Stimulated activated CD8-positive, alpha-beta memory T cell treated with anti-CD3 and anti-CD28 coated beads, Interleukin-15, amount 100 ng/mL, for 48 hours (primary cell): ENCODE results near the gene CEP44.
"Not testable (repeated sequence)": the region's sequence is repeated elsewhere in the genome, so short reads cannot be mapped to it uniquely, and the experiment has no call there.

ENCODE experiments used
- DNase-seq, 2 donors: peaks; one replicate each; pipeline ENCODE4 v3.0.0-alpha.2; 2020; ENCODE audit warnings: low read depth in 2 of 2

The CEP44 gene

DNA sequence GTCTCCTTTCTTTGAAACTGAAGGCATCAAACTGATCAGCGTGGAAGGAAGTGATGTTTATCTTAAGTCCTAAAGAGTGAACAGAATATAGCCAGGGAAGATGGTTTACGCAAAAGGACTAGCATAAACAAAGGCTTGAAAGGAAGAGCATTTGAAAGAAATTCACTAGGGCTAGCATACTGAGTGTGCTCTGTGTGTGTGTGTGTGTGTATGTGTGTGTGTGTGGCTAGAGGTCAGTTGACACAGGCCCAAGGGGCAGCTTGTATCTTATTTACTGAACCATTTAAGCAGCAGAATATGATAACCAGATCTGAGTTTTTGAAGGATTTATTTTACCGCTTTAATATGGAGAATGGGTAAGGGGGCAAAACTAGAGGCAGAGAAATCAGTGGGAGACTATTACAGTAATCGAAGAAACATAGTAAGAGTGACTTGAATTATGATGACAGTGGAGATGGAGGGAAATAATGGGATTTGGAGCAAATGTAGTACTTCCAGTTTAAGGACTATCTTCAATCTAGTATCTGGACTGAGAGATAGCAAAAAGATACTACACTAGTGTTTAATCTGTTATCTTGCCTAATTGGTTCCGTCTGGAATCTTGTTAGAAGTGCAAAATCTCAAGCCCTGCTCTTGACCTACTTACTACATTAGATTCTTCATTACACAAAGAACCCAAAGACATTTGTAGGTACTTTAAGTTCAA, 36.9 kb downstream of the CEP44 start:
- DNase-seq: no peak

DNA sequence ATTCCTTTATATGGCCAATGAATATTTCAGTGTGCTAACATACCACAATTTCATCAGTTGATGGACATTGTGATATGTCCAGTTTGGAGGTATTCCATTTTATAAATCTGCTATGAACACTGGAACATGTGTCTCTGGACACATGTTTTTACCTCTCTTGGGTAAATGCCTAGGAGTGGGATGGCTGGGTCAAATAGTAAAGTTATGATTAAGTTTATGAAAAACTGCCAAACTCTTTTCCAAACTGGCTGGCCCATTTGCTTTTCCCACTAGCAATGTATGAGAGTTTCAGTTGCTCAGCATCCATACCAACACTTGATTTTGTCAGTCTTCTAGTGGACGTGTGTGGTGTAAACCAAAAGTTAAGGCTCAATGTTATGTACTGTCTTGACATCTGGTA, 40.5 kb downstream of the CEP44 start:
- DNase-seq: no peak

- DNase-seq: no peak
Observed at GRCh38 chr4:174324725-174325124, 41.0 kb downstream of the CEP44 start.

DNA sequence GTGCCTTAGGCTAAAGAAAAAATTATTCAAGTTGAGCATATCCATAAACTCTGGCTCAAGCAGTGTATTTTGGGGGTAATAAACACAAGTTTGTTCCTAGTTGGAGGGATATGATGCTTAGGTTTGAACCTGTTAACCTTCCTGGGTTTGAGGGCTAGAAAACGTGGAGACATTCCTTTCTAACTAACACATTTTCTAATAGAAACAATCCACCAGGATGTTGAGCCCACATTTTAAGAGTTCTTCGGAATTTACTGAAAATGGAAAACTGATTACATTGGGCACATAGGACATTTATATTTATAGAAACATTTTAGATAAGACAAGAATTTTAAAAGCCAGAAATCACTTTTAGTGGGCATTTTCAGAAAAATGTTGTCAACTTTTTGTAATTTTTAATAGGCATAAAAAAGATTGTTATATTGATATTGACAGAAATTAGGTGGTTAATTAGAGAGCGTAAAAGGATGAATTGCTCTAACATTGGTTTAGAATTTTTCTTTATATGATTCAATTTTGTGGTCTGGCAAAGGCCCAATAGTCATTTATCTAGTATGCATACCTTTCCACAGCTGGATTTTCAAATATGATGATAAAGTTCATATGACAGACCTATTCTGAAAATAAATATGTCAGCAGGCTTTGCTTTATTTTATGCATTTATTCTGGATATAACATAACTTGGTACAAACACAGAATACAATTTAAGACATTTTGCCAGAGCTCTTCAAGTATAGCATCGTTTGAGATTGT, 49.2 kb downstream of the CEP44 start:
- no peak for DNase-seq

DNA sequence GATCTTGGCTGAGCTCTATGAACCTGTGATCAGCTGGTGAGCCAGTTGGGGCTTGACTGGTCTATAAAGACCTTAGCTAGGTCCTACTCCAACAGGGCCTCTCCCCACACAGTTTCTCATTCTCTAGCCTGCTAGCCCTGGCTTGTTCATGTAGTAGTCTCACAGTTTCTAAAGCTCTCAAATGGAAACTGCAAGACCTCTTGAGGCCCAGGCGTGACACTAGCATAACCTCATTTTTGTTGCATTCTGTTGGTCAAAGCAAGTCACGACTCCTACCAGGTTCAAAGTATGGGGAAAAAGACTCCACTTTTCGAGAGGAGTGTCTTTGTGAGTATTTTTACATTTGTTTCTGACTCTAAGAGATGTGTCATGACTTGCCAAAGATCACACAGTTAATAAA, 50.9 kb downstream of the CEP44 start:
- DNase-seq: no peak

DNA sequence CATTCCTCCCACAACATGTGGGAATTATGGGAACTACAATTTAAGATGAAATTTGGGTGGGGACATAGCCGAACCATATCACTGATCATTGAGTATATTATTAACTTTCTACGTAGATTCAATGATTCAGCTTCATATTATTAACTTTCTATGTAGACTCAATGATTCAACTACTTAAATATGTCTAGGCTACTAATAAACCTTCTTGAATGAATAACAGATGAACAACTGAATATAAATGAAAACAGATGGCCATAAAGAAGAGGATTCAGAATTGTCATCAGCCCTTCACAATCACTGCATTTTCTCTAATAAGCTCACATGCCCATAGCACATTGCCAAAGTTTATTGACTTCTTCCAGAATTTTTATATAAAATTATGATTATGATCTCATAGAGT, 57.0 kb downstream of the CEP44 start:
- no peak for DNase-seq

DNA sequence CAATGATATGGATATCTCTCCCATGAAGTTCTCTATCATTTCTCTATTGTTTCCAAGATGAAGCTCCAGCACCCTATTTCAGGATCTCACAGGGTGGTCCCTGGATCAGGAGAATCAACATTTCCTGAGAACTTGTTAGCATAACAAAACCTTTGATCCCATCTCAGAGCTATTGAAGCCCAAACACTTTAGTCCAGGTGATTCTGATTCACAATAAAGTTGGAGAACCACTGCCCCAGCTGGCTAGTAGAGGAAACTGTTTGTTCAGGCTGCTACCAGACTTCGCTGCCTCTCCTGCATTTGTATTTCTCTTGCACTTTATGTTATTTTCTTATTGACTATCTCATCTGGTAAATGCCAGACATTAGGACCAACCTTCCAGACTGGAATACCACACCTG, 65.4 kb downstream of the CEP44 start:
- no peak for DNase-seq

DNA sequence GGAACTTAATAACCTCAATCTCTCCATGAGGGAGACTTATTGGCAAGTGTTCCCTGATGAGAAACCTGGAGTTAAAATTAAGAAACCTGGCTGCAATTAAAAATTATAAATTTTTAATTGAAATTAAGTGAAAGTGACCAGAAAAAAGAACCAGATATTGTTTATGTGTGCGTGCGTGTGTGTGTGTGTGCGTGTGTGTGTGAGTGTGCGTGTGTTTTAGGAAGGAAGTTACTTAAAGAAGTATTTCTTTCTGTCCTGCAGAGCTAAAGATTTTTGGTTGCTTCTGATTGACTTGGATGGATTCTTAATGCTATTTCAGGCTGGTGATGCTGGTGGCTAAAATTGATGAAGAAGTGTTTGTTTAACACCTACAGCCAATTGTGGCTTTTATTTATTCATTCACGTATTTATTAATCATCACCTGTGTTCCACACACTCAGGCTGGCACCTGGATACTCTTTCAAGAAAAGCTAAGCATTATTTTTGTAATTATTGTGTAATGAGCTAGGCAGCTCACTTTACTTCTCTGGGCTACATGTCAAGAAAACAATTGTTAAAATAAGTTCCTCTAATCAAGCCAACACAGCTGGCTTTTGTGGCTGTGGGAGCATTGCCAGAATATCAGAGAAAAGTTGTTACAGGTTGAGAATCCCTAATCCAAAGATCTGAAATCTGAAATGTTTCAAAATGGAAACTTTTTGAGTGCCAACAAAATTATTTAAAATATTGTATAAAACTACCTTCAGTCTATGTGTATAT, 68.5 kb downstream of the CEP44 start:
- DNase-seq: no peak

DNA sequence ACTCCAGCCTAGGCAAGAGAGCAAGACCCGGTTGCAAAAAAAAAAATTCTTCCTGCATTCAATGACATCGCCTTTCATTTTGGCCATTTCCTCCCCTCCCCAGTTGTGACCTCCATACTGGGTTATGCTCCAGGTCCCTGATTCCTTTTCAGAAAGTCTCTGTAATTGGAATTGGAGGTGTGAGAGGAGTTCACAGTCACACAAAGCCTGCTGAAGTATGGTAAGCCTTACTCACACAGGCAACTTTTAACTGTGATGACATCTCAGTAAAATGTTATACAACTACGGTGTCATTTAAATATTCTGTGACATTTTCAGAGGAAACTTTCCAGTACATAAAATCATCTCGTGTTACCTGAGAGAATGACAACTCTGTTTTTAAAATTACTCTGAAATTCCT, 73.6 kb downstream of the CEP44 start:
- DNase-seq: no peak

DNA sequence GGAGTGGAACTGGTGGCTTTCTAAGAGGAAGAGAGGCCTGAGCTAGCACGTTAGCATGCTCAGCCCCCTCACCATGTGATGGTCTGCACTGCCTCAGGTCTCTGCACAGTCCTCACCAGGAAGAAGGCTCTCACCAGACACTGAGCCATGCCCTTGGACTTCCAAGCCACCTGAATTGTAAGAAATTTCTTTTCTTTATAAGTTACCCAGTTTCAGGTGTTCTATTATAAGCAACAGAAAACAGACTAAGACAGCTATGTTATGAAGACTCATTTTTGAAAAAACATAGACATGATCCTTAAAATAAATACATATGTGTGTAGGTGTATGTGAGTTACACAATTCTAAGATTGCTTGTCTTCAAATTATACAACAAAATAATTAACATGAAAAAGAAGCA, 74.7 kb downstream of the CEP44 start:
- DNase-seq: no peak

DNA sequence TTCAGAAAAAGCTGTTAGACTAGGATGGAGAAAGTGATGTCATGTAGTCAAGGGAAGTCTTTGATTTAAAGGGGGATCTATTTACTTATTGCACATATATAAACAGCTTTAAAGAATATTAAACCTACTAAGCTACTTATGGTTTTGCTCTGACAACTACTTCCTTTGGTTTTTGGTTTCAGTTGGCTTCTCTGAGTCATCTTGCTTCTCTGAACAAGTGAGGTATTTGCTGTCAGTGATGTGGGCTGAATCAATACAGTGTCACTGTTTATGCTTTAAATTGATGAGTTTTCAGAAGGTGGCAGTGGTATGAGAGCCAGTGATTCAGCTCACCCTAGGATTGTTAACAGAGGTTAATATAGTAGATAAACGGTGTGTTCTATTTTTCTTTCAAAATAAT, 75.1 kb downstream of the CEP44 start:
- no peak for DNase-seq

DNA sequence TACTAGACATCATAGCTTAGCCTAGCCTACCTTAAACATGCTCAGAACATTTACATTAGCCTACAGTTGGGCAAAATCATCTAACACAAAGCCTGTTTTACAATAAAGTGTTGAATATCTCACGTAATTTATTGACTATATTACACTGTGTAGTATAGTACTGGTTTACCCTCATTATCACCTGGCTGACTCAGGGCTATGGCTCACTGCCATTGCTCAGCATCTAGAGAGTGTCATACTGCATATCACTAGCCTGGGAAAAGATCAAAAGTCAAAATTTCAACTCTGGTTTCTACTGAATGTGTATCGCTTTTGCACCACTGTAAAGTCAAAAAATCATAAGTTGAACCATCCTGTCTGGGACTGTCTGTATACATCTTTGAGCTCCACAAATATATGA, 78.6 kb downstream of the CEP44 start:
- DNase-seq: no peak

DNA sequence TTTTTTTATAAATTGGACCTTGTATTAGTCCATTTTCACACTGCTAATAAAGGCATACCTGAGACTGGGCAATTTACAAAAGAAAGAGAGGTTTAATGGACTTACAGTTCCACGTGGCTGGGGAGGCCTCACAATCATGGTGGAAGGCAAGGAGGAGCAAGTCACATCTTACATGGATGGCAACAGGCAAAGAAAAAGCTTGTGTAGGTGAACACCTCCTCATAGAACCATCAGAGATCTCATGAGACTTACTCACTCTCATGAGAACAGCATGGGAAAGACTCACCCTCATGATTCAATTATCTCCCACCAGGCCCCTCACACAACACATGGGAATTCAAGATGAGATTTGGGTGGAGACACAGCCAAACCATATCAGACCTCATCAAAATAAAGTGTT, 80.1 kb downstream of the CEP44 start:
- not testable (repeated sequence) for DNase-seq

GRCh38 chr4:174365018-174365587, 81.4 kb downstream of the CEP44 start:
- no peak for DNase-seq

- DNase-seq: no peak
Observed at GRCh38 chr4:174369985-174370384, 86.3 kb downstream of the CEP44 start.

GRCh38 chr4:174373821-174374220, 90.1 kb downstream of the CEP44 start:
- no peak for DNase-seq

- DNase-seq: no peak
Observed at GRCh38 chr4:174375422-174375821, 91.7 kb downstream of the CEP44 start.

DNA sequence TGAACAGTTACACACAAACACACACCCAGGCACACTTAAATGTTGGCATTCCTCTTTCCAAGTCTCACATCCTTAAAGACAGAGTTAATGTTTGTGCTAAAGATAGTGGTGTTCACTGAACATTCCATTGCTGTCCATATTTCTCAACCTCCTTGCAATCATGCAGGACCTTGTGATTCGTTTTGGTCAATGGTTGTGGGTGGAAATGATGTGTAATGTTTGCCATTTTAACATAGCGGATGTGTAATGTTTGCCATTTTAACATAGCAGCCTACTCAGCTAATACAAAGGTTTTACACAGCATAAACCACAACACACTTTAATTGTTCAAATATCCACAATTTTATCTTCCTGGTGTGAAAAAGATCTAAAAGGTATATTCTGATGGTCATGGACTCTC, 93.9 kb downstream of the CEP44 start:
- no peak for DNase-seq

GRCh38 chr4:174378951-174379350, 95.2 kb downstream of the CEP44 start:
- DNase-seq: no peak

DNA sequence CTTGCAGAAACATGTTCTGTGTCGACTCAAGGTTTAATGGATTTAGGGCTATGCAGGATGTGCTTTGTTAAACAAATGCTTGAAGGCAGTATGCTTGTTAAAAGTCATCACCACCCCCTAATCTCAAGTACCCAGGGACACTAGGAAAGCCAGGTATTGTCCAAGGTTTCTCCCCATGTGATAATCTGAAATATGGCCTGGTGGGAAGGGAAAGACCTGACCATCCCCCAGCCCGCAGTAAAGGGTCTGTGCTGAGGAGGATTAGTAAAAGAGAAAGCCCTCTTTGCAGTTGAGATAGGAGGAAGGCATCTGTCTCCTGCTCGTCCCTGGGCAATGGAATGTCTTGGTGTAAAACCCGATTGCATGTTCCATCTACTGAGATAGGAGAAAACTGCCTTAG, 96.5 kb downstream of the CEP44 start:
- not testable (repeated sequence) for DNase-seq

- DNase-seq: no peak
Observed at GRCh38 chr4:174380699-174381439, 97.2 kb downstream of the CEP44 start.

DNA sequence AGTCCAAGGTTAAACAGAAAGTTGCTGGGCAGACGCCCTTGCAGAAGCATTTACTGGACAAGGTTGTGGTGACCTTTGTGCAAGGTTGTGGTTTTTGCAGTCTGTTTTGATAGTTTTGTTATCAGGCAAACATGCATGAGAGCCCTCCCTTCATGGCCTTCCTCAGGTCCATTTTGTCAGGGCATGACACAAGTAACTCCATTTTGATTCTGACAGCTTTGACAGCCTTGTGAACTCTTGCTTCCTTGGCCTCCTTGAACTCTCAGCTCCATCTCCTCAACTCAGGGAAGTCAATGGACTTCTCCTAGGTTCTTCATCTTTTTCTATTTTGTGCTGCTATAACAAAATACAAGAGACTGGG, 97.7 kb downstream of the CEP44 start:
- DNase-seq: no peak
